Stimulated activated CD8-positive, alpha-beta memory T cell treated with anti-CD3 and anti-CD28 coated beads, Interleukin-4, amount 100 ng/mL, for 48 hours (primary cell): ENCODE results near the gene RAB31.

Source experiments
- DNase-seq: peaks from one replicate; pipeline ENCODE4 v3.0.0-alpha.2; 2020

Gene RAB31

GRCh38 chr18:9714266-9715087 is 6.4 kb downstream of the RAB31 start:
- no peak for DNase-seq

DNA sequence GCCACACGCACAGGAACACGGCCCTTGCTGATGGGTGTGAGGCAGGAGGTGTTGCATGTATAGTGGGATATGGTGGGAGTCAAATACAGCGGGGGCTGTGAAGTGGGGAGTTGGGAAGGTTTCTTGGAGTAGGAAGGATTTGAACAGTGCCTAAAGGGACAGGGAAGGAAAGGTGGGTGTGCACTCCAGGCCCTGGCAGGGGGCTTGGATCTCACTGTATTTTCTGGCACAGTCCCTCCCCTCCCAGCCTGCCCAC is 6.9 kb downstream of the RAB31 start:
- DNase-seq: no peak

GRCh38 chr18:9715978-9716774 is 8.1 kb downstream of the RAB31 start:
- DNase-seq: no peak

- no peak for DNase-seq
These were observed 8.9 kb downstream of the RAB31 start for GRCh38 chr18:9716780-9717563.

GRCh38 chr18:9719421-9719981 is 11.4 kb downstream of the RAB31 start:
- no peak for DNase-seq

DNA sequence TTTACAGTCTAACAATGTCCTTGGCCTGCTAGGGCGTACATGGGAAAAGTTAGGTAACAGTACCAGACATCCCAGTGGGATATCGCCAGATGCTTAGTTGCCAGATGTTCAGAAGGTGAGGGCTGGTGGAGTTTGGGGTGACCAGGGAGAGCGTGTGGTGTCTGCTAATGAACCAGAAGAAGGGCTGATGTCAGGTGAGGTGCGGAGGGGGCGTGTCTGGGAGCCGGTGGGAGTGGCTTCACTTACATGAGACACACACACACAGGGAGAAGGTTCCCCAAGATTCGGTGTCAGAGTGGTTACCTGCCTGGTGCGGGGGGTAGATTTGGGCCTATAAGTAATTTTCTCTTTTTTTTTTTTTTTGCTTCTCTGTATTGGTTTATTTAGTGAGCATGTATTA is 12.2 kb downstream of the RAB31 start:
- no peak for DNase-seq

GRCh38 chr18:9721893-9722550 is 13.9 kb downstream of the RAB31 start:
- DNase-seq: no peak

DNA sequence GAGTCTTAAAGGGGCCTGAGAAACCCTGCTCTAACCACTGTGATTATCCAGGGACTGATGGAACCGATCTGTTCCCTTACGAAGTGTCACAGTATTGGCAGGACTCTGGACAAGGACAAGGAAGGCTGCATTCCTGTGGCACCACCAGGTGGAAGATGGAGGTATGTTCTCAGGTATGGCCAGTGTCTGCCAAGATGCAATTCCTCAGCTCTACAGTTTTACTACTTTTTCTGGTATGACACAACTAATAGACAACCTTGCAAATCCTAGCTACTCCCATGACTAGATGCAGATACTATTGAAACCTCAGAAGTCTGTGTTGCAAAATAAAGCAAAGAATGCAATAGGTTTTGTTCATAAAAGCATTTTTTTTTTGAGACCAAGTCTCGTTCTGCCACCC is 14.6 kb downstream of the RAB31 start:
- DNase-seq: no peak

DNA sequence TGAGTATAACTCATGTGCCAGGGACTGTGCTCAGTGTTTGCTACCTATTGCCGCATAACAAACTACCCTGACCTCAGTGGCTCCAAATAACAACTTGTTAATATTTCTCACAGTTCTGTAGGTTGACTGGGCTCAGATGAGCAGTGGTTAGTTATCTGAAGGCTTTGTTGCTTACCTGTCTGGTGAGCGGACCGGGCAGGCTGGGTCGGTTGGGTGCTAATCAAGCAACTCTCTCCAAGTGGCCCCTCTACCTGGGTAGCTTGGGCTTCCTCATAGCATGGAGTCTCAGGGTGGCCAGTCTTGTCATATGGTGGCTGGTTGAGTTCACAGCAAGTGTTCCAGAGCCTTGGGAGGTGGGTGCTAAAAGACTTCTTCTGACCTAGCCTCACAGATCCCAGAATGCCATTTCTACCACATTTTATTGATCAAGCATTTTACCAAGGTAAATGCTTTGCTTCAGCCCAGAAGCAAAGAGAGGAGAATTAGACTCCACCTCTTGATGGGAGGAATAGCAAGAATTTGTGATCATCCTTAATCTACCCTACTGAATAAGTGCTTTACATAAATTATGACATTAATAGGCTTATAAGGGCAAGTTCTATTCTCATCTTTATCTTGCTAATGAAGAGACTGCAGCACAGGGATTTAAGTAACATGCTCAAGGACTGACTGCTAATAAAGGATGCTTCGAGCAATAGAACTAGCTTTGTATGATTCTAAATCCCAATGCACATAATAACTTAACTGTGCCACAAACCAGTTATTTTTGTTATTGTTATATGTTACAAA is 16.9 kb downstream of the RAB31 start:
- no peak for DNase-seq

GRCh38 chr18:9726175-9726574 is 18.1 kb downstream of the RAB31 start:
- no peak for DNase-seq

- DNase-seq: no peak
These were observed 18.8 kb downstream of the RAB31 start for GRCh38 chr18:9726936-9727335.

GRCh38 chr18:9730786-9731185 is 22.7 kb downstream of the RAB31 start:
- no peak for DNase-seq

DNA sequence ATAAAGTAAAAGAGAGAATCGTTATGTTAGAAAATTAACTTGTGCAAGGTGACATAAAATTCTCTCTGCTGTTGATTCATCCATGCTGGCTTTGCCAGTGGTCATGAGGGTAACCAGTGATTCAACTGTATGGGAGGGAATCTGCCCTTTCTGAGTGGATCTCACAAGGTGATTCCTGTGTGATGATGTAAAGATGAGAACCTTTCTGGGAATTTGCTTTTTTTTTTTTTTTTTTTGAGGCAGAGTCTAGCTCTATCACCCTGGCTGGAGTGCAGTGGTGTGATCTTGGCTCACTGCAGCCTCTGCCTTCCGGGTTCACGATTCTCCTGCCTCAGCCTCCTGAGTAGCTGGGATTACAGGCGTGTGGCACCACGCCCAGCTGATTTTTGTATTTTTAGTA is 23.3 kb downstream of the RAB31 start:
- no peak for DNase-seq

DNA sequence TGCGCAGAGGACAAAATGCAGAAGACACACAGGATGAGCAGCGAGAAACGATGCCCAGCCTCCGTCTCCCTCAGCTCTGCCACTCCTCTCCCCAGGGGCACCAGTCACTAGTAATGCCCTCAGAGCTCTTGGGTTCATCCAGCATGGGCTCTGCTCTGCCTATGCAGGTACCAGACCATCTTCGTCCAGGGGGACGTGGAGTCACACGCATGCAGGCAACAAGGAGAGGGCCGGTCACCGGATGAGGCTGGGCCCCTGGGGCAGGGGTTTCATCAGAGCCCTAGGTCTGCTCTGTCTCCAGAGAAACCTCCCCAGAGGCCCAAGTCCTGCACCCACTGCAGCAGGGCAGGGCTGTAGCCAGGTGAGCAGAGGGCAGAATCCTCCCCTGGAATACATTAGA is 23.9 kb downstream of the RAB31 start:
- DNase-seq: no peak

- no peak for DNase-seq
These were observed 26.1 kb downstream of the RAB31 start for GRCh38 chr18:9734189-9734588.

DNA sequence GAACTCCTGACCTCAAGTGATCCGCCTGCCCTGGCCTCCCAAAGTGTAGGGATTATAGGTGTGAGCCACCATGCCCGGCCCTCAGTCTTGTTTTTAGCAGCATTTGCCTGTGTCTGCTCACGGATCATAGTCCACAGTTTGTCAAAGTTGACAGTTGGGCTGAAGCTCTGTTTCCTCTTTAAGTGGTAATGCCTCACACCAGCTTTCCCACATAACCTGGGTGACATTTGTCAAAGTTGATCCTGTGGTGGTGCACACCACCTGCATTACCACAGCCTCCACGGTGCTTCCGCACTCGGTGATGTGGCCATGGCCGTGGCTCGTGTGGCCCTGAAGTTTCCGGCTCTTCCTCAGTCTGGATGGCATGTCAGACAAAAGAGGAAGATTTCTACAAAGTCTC is 27.1 kb downstream of the RAB31 start:
- no peak for DNase-seq

- no peak for DNase-seq
These were observed 27.8 kb downstream of the RAB31 start for GRCh38 chr18:9735879-9736278.

GRCh38 chr18:9736286-9736835 is 28.3 kb downstream of the RAB31 start:
- DNase-seq: no peak

DNA sequence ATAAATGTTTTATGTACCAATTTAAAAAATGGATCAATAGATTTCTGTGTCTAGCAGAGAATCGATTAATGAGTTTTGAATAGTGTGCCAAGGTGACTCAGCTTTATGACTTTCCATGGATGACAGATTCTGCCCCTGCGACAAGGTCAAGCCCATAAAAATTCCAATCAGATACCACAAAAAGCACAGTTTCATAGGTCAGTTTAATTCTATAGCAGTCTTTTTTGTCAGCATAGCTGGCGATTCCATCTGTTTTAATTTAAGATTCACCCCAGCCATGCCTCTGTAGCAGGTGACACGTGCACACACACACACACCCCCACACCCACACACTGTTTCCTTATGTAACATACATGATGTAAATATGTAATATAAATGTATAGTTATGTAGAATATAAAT is 28.9 kb downstream of the RAB31 start:
- no peak for DNase-seq

- DNase-seq: no peak
These were observed 29.5 kb downstream of the RAB31 start for GRCh38 chr18:9737472-9738121.

- DNase-seq: no peak
These were observed 30.3 kb downstream of the RAB31 start for GRCh38 chr18:9738266-9738969.
